Transverse colon (tissue), 4 donors: Measurements from ENCODE around the gene CREB5. TPM values are rescaled to one million over a fixed set of nuclear protein-coding genes. Genes with fewer than 3 reads are reported as not detected.

Experiments used
- DNase-seq: peaks from one replicate; pipeline ENCODE4 v3.0.0-alpha.2; 2019
- H3K27ac ChIP-seq, 4 donors: fragments of 200-600 bp; sonication (generic); 2 replicates each; pipeline ENCODE4 v1.5.1; 2016 to 2018; ENCODE audit warnings: inconsistent platforms in 4 of 4
- H3K27me3 ChIP-seq: fragments of 200-600 bp; sonication (generic); 2 replicates; pipeline ENCODE4 v1.5.1; 2017; ENCODE audit warnings: inconsistent platforms
- H3K36me3 ChIP-seq, 4 donors: fragments of 200-600 bp; sonication (generic); 2 replicates each; pipeline ENCODE4 v1.5.1; 2017 to 2019; ENCODE audit warnings: inconsistent platforms in 4 of 4
- H3K4me1 ChIP-seq, 4 donors: fragments of 200-600 bp; sonication (generic); 2 replicates each; pipeline ENCODE4 v1.5.1; 2017 to 2020; ENCODE audit warnings: inconsistent platforms in 4 of 4
- H3K4me3 ChIP-seq, 4 donors: fragments of 200-600 bp; sonication (generic); 1 replicate in 1 of 4; 2 replicates in 3 of 4; pipeline versions ENCODE4 v1.5.1 to v1.6.1; 2017 to 2019; ENCODE audit warnings: inconsistent platforms in 4 of 4
- H3K9me3 ChIP-seq, 2 donors: fragments of 200-600 bp; sonication (generic); 2 replicates each; pipeline ENCODE4 v1.5.1; 2017 to 2019; ENCODE audit warnings: inconsistent platforms in 2 of 2
- EP300 ChIP-seq: sonication (generic); formaldehyde crosslinking; IDR thresholded peaks from one replicate; pipeline ENCODE4 v1.6.1; 2017; ENCODE audit warnings: antibody characterized with exemption, low read depth
- POLR2A ChIP-seq: fragments of 450-650 bp; IDR thresholded peaks from one replicate; pipeline ENCODE4 v1.6.1; 2016; ENCODE audit warnings: antibody characterized with exemption, mild to moderate bottlenecking, moderate library complexity
- POLR2AphosphoS5 ChIP-seq, 3 donors: sonication (generic); formaldehyde crosslinking; IDR thresholded peaks; one replicate each; pipeline ENCODE4 v1.6.1; 2016; ENCODE audit warnings: antibody characterized with exemption in 3 of 3
- WGBS, 2 donors: methylation state at CpG; one replicate each; pipeline ENCODE4 v1.1.5; 2018; ENCODE audit warnings: low coverage in 1 of 2; 5-methylcytosine and 5-hydroxymethylcytosine counted together
- in situ Hi-C, 4 donors: fragments of 200-750 bp; cut with MboI; loops; one replicate each; pipeline versions ENCODE4 v1.15.0 to v1.15.1; 2017; ENCODE audit warnings: low sequenced_read_pairs in 3 of 4, low pct_ligation_motif_present in 1 of 4, low pct_unique_long_range_greater_than_20kb in 1 of 4
- intact Hi-C: fragments of 100-400 bp; cut with DNase I; formaldehyde crosslinking; loops from one replicate; pipeline ENCODE4 v1.15.1; 2023; ENCODE audit warnings: low total_unique reads
- total RNA-seq, 4 donors: library from RNA; depleted of rRNA; stranded (reverse); fragments of >200 nt; gene quantifications; one replicate each; pipeline ENCODE4 v1.1.0, GENCODE V29; 2016
- TF ChIP-seq, protein P1 (sequence below), 5 experiments: fragments of 200-600 bp in 3 of 5; fragments of 450-650 bp in 2 of 5; sonication (generic) in 3 of 5; IDR thresholded peaks; 1 replicate in 2 of 5; 2 replicates in 3 of 5; pipeline ENCODE4 v1.5.1; 2016 to 2017; ENCODE audit warnings: antibody characterized with exemption in 5 of 5, inconsistent platforms in 3 of 5, mild to moderate bottlenecking in 2 of 5, moderate library complexity in 1 of 5

CREB5 gene
- total RNA-seq, 4 donors from 2014 or later, result 3.0 to 12.2 (median 7.0) TPM

DNA sequence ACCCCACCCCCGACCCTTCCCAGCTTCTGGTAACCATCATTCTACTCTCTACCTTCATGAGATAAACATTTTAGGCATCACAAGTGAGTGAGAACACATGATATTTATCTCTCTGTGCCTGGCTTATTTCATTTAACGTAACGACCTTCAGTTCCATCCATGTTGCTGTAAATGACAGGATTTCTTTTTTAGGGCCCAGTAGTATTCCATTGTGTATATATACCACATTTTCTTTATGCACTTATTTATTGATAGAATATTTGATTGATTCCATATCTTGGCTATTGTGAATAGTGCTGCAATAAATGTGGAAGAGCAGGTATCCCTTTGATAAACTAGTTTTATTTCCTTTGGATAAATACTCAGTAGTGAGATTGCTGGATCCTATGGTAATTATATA lies 112.7 kb downstream of the CREB5 start:
- in situ Hi-C loops (no loop called here), intact Hi-C loops (no loop called here)
- no peaks in the 10 kb centered on the region for H3K9me3 ChIP-seq
- TF ChIP-seq EP300 (no peak), POLR2A (no peak), POLR2AphosphoS5 (IDR thresholded peaks at IDR 0.05) (no peak)
- TF ChIP-seq, protein P1, sequence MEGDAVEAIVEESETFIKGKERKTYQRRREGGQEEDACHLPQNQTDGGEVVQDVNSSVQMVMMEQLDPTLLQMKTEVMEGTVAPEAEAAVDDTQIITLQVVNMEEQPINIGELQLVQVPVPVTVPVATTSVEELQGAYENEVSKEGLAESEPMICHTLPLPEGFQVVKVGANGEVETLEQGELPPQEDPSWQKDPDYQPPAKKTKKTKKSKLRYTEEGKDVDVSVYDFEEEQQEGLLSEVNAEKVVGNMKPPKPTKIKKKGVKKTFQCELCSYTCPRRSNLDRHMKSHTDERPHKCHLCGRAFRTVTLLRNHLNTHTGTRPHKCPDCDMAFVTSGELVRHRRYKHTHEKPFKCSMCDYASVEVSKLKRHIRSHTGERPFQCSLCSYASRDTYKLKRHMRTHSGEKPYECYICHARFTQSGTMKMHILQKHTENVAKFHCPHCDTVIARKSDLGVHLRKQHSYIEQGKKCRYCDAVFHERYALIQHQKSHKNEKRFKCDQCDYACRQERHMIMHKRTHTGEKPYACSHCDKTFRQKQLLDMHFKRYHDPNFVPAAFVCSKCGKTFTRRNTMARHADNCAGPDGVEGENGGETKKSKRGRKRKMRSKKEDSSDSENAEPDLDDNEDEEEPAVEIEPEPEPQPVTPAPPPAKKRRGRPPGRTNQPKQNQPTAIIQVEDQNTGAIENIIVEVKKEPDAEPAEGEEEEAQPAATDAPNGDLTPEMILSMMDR (IDR thresholded peaks at IDR 0.05), result no peak
- no peaks in the 10 kb centered on the region for H3K4me1 ChIP-seq
- no peaks in the 10 kb centered on the region for H3K27me3 ChIP-seq
- H3K36me3 ChIP-seq, result no peaks in the 10 kb centered on the region
- no peak for DNase-seq
- 40 to 59% methylated on average over 2 to 3 of the region's 3 CpGs for WGBS, 2 donors
- H3K27ac ChIP-seq, result no peak overlapping the region
- H3K4me3 ChIP-seq, result no peak overlapping the region

DNA sequence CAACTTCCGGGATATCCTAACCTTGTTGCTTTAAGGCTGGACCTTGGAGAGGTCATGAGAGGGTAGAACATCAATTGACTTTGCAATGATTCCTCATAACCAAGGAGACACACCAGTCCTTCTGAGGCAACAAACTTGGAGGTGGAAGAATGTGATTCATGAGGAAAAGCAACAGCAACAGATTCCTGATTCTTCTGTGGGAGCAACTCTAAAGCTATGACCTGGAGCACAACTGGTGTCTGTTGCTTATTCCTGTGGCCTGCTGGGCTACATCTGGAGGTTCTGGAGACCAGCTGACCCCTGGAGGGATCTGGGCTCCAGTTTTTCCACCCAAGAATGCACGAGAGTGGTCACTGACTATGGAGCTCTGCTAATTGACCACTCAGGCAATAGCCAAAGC lies 116.6 kb downstream of the CREB5 start:
- TF ChIP-seq EP300 (no peak), POLR2AphosphoS5 (IDR thresholded peaks at IDR 0.05) (no peak), POLR2A (no peak)
- TF ChIP-seq, protein P1 (IDR thresholded peaks at IDR 0.05), result no peak
- Histone ChIP-seq H3K27me3 (no peaks in the 10 kb centered on the region), H3K4me1 (peaks cover 0 to under 1% (median 0%) of the 10 kb centered on the region in 4 donors), H3K9me3 (no peaks in the 10 kb centered on the region), H3K36me3 (no peaks in the 10 kb centered on the region), H3K4me3 (no peak overlapping the region), H3K27ac (no peak overlapping the region)
- WGBS, 2 donors, result 74 to 80% methylated on average over 1 to 2 of the region's 2 CpGs
- in situ Hi-C loops, result no loop called here
- DNase-seq, result no peak
- intact Hi-C loops, result no loop called here

DNA sequence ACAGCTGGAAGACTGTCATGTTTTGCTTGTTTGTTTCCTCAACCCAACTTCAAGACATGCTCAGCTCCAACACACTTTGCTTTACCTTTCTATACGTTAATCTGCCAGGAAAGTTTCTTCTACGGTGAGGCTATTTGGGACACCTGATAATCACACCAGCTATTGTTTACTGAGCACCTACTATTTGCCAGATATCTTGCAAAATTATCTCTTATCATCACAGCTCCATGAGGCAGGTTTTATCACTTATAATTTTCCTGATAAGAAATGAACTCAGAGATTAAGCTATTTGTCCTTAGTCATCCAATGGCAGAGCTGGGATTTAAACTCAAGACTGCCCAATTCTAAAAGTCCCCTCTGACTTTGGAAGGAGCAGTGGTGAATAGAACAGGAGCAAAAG lies 117.4 kb downstream of the CREB5 start:
- no peaks in the 10 kb centered on the region for H3K9me3 ChIP-seq
- H3K36me3 ChIP-seq, result no peaks in the 10 kb centered on the region
- TF ChIP-seq POLR2A (no peak), POLR2AphosphoS5 (IDR thresholded peaks at IDR 0.05) (no peak), EP300 (no peak)
- TF ChIP-seq, protein P1 (IDR thresholded peaks at IDR 0.05), result no peak
- peaks cover 0 to 4% (median 0%) of the 10 kb centered on the region in 4 donors for H3K4me1 ChIP-seq
- H3K27me3 ChIP-seq, result no peaks in the 10 kb centered on the region
- intact Hi-C loops, result no loop called here
- H3K27ac ChIP-seq, result no peak overlapping the region
- in situ Hi-C loops, result no loop called here
- H3K4me3 ChIP-seq, result no peak overlapping the region
- no peak for DNase-seq
- WGBS, 2 donors, result 50 to 60% methylated on average over 2 of the region's 2 CpGs

DNA sequence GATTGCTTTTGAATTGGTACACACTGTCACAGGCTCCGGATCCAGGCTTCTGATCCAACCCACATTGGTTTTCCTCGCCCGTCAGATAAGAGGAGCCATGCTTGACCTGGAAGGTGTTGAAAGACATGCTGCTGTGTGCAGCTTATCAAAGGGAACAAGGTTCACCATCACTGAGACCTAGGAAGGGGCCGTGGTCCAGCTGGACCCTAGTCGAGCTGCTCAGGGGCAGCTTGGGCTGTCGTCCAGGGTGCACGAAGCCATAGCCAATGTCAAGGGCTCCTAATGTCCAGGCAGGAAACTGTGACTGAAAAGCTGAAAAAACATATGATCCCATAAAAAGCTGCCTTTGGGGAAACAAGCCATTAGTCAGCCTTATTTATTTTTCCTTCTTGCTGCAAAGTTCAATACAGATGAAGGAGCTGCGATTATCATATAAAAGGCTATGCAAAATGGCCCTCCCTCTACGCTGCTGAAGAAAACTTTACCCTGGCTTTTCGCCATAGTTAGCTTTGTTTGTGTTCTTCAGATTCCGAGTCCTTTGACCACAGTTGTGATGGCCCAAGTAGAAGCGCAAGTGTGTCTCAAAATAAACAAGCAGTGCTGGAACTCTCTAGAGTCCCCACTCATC lies 118.0 kb downstream of the CREB5 start:
- intact Hi-C loops (no loop called here), in situ Hi-C loops (no loop called here)
- no peak overlapping the region for H3K4me3 ChIP-seq
- no peaks in the 10 kb centered on the region for H3K36me3 ChIP-seq
- H3K9me3 ChIP-seq, result no peaks in the 10 kb centered on the region
- WGBS, 2 donors, result 38 to 71% methylated on average over 6 to 12 of the region's 12 CpGs
- H3K27ac ChIP-seq, result no peak overlapping the region
- H3K27me3 ChIP-seq, result no peaks in the 10 kb centered on the region
- TF ChIP-seq, protein P1 (IDR thresholded peaks at IDR 0.05), result no peak
- TF ChIP-seq POLR2A, result no peak
- TF ChIP-seq EP300, result no peak
- no peak for TF ChIP-seq POLR2AphosphoS5 (IDR thresholded peaks at IDR 0.05)
- DNase-seq, result no peak
- H3K4me1 ChIP-seq, result peaks cover 0 to 4% (median 0%) of the 10 kb centered on the region in 4 donors
